OCI-LY3 (cell line): ENCODE measurements around the gene WDR4.
"Not testable (repeated sequence)": the region's sequence is repeated elsewhere in the genome, so short reads cannot be mapped to it uniquely, and the experiment has no call there.

Source experiments
- H2AFZ ChIP-seq: fragments of 200-600, 300-600 bp; shearing (Covaris generic); 2 replicates; pipeline ENCODE4 v1.6.0; 2014; ENCODE audit warnings: antibody characterized with exemption, low read depth, low read length
- H3K27ac ChIP-seq: fragments of 200-600, 300-600 bp; sonication (generic); 2 replicates; pipeline ENCODE4 v1.5.1; 2014; ENCODE audit warnings: mild to moderate bottlenecking, low read length, moderate library complexity, mixed read lengths
- H3K27me3 ChIP-seq: fragments of 200-600, 300-600 bp; sonication (generic); 2 replicates; pipeline ENCODE4 v1.6.1; 2014; ENCODE audit warnings: low read depth, low read length, mixed read lengths
- H3K36me3 ChIP-seq: fragments of 200-600, 300-600 bp; sonication (generic); replicated peaks from 2 replicates; pipeline ENCODE3; 2014; ENCODE audit warnings: low read depth, low read length, mixed read lengths
- H3K4me1 ChIP-seq: fragments of 300-600, 200-600 bp; sonication (generic); 2 replicates; pipeline ENCODE4 v1.6.1; 2014; ENCODE audit warnings: low read length, mixed read lengths
- H3K4me2 ChIP-seq: fragments of 200-600, 300-600 bp; sonication (generic); 2 replicates; pipeline ENCODE4 v1.6.1; 2014; ENCODE audit warnings: low read length, mixed read lengths
- H3K4me3 ChIP-seq: fragments of 300-600, 200-600 bp; sonication (generic); 2 replicates; pipeline ENCODE4 v1.5.1; 2014; ENCODE audit warnings: antibody characterized with exemption, mild to moderate bottlenecking, low read length, moderate library complexity
- H3K79me2 ChIP-seq: fragments of 300-600, 200-600 bp; shearing (Covaris generic); 2 replicates; pipeline ENCODE4 v1.6.1; 2014; ENCODE audit warnings: mild to moderate bottlenecking, low read length, mixed read lengths
- H3K9ac ChIP-seq: fragments of 300-600, 200-600 bp; shearing (Covaris generic); 2 replicates; pipeline ENCODE4 v1.6.0; 2014; ENCODE audit warnings: mild to moderate bottlenecking, low read length, moderate library complexity
- H3K9me3 ChIP-seq: fragments of 200-600, 300-600 bp; shearing (Covaris generic); 2 replicates; pipeline ENCODE4 v1.6.1; 2014; ENCODE audit warnings: low read length, mixed read lengths; ENCODE audit not compliant: insufficient read depth
- H4K20me1 ChIP-seq: fragments of 200-600, 300-600 bp; sonication (generic); 2 replicates; pipeline ENCODE4 v1.6.1; 2016; ENCODE audit warnings: low read length, mixed read lengths; ENCODE audit not compliant: insufficient read depth
- CTCF ChIP-seq: fragments of 200-600, 300-600 bp; sonication (generic); IDR thresholded peaks from 2 replicates; pipeline ENCODE4 v1.5.1; 2014; ENCODE audit warnings: antibody characterized with exemption, low read length, low read depth
- EZH2phosphoT487 ChIP-seq: fragments of 200-600 bp; shearing (Covaris generic); IDR thresholded peaks from 2 replicates; pipeline ENCODE4 v1.6.1; 2018; ENCODE audit warnings: antibody characterized with exemption, mixed run types, low read depth

Gene WDR4

DNA sequence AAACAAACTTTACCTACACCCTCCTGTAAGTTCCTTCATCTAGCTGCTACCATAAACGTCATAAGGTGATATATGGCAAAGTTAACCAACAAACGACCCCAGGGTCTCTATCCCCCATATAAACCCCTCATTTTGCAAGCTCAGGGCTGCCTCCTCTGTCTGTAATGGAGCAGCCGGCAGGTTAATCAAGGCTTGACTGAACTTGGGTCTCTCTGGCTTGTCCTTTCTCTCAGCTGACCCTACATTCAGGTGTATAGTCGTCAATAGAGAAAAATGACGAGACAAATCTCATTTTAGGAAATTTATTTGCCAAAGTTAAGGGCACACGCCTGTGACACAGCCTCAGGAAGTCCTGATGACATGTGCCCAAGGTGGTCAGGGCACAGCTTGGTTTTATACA, 67.4 kb downstream of the WDR4 start:
- no peak for TF ChIP-seq EZH2phosphoT487
- no peak for TF ChIP-seq CTCF

GRCh38 chr21:42809577-42810475, 69.5 kb downstream of the WDR4 start:
- H3K79me2 ChIP-seq = no peaks in the 10 kb centered on the region
- 0 out of 2 replicates have a peak, but pooled peaks cover 6% of the 10 kb centered on the region for H3K27me3 ChIP-seq
- TF ChIP-seq CTCF (no peak), EZH2phosphoT487 (no peak)

More for the DNA sequence above, 67.4 kb downstream of the WDR4 start:
- Histone ChIP-seq H3K4me2 (no peak overlapping the region), H3K4me3 (no peak overlapping the region), H4K20me1 (no peaks in the 10 kb centered on the region), H3K36me3 (no peaks in the 10 kb centered on the region), H3K27me3 (0 out of 2 replicates have a peak, but pooled peaks cover 6% of the 10 kb centered on the region), H3K9ac (no peak overlapping the region), H3K9me3 (peaks cover 8% of the 10 kb centered on the region; the same call in 1 of the 2 replicates), H3K4me1 (no peaks in the 10 kb centered on the region), H3K27ac (no peak overlapping the region), H3K79me2 (no peaks in the 10 kb centered on the region), H2AFZ (no peak overlapping the region)

GRCh38 chr21:42809171-42809570, 70.2 kb downstream of the WDR4 start:
- no peak overlapping the region for H3K4me3 ChIP-seq
- no peak overlapping the region for H3K27ac ChIP-seq
- no peaks in the 10 kb centered on the region for H3K4me1 ChIP-seq
- no peak overlapping the region for H3K9ac ChIP-seq
- 0 out of 2 replicates have a peak, but pooled peaks cover 6% of the 10 kb centered on the region for H3K27me3 ChIP-seq
- H3K9me3 ChIP-seq = no peaks in the 10 kb centered on the region
- no peak overlapping the region for H2AFZ ChIP-seq
- H3K36me3 ChIP-seq = no peaks in the 10 kb centered on the region
- no peak overlapping the region for H3K4me2 ChIP-seq
- H3K79me2 ChIP-seq = no peaks in the 10 kb centered on the region
- TF ChIP-seq CTCF (no peak), EZH2phosphoT487 (no peak)
- H4K20me1 ChIP-seq = no peaks in the 10 kb centered on the region

More at GRCh38 chr21:42809577-42810475, 69.5 kb downstream of the WDR4 start:
- no peak overlapping the region for H2AFZ ChIP-seq
- no peak overlapping the region for H3K4me2 ChIP-seq
- no peaks in the 10 kb centered on the region for H3K4me1 ChIP-seq
- H3K9me3 ChIP-seq = peaks cover under 1% of the 10 kb centered on the region; the same call in 1 of the 2 replicates
- H3K9ac ChIP-seq = no peak overlapping the region
- H4K20me1 ChIP-seq = no peaks in the 10 kb centered on the region
- H3K36me3 ChIP-seq = no peaks in the 10 kb centered on the region
- H3K27ac ChIP-seq = no peak overlapping the region
- H3K4me3 ChIP-seq = no peak overlapping the region

DNA sequence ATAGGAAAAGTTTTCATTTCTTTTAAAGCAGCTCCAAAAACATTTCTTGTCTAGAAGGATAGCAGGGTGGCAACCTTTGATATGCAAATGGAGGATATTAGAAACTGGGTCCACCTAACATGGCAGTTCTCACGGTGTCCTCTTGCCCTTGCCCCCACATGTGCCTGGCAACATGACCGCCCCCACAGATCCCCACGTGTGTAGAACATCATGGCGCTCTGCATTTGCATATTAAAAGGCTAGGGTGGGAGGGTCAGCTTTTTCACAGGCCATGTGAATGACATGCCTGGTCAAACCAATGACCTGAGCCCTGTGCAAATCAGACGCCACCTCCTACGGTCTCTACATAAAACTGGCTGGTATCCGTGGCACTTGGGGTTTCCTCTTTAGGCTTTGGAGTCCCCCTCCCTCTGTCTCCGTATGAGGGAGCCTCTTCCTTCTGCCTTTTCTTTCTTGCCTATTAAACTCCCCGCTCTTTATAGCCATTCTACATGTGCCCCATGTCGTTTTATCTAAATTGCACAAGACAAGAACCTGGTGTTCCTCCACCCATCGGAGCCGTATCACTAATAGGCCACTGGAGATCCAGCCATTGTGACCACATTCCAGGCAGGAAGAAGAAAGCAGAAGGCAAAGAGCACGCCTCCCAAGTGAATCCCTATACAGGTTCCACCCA, 71.3 kb downstream of the WDR4 start:
- Histone ChIP-seq H3K27ac (no peak overlapping the region), H3K9ac (no peak overlapping the region), H3K4me1 (no peaks in the 10 kb centered on the region), H2AFZ (no peak overlapping the region), H3K27me3 (0 out of 2 replicates have a peak, but pooled peaks cover 6% of the 10 kb centered on the region), H4K20me1 (no peaks in the 10 kb centered on the region), H3K4me2 (no peak overlapping the region), H3K9me3 (no peaks in the 10 kb centered on the region), H3K36me3 (no peaks in the 10 kb centered on the region), H3K79me2 (no peaks in the 10 kb centered on the region), H3K4me3 (no peak overlapping the region)
- TF ChIP-seq EZH2phosphoT487 = no peak
- no peak for TF ChIP-seq CTCF

DNA sequence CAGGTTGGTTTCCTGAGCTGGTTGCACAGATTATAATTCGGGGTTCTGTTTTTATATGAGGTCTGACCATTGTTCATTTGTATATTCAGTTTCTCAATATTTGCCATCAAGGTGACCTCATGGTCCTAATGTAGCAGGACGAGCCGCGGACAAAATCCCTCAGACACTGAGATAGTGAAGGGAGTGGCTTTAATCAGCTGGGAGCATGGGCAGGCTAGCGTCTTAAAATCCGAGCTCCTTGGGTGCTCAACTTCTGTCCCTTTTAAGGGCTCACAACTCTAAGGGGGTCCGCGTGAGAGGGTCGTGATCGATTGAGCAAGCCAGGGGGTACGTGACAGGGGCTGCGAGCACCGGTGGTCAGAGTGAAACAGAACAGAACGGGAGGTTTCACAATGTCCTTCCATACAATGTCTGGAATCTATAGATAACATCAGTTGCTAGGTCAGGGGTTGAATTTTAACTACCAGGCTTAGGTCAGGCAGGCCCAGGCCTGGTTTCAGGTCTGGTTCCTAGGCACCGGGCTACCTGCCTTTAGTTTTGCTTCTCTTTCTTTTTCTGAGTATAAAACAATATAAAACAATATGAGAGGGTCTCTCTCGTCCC, 71.9 kb downstream of the WDR4 start:
- not testable (repeated sequence) for H3K9me3 ChIP-seq, H3K4me1 ChIP-seq, H3K9ac ChIP-seq

More for the DNA sequence above, 71.9 kb downstream of the WDR4 start:
- H4K20me1 ChIP-seq, H3K4me3 ChIP-seq, H3K27me3 ChIP-seq, H3K27ac ChIP-seq, H3K79me2 ChIP-seq, H3K4me2 ChIP-seq, H3K36me3 ChIP-seq, H2AFZ ChIP-seq: not testable (repeated sequence)
